BLaER1 treated with 17β-estradiol and CSF1 and Interleukin-3, amounts not matched to agents 10 nM and 100 nM (cell line): ENCODE results near the gene USP20.
A peak's percentile ranks its signal among the peaks of the same experiment; 100 is the strongest.

Experiments used
- H3K27ac ChIP-seq, 11 experiments: shearing (Covaris generic); formaldehyde crosslinking; 2 replicates each; pipeline ENCODE4 v1.8.1; 2022
- H3K27me3 ChIP-seq, 11 experiments: shearing (Covaris generic); formaldehyde crosslinking; 2 replicates each; pipeline ENCODE4 v1.8.1; 2022
- H3K36me3 ChIP-seq, 11 experiments: shearing (Covaris generic); formaldehyde crosslinking; 2 replicates each; pipeline ENCODE4 v1.8.1; 2022
- H3K4me1 ChIP-seq, 10 experiments: shearing (Covaris generic); formaldehyde crosslinking; 2 replicates each; pipeline ENCODE4 v1.8.1; 2022
- H3K4me2 ChIP-seq, 11 experiments: shearing (Covaris generic); formaldehyde crosslinking; 2 replicates each; pipeline ENCODE4 v1.8.1; 2022
- H3K4me3 ChIP-seq, 10 experiments: shearing (Covaris generic); formaldehyde crosslinking; 2 replicates each; pipeline ENCODE4 v1.8.1; 2022
- H3K9ac ChIP-seq, 11 experiments: shearing (Covaris generic); formaldehyde crosslinking; 2 replicates each; pipeline ENCODE4 v1.8.1; 2022
- H3K9me3 ChIP-seq, 11 experiments: shearing (Covaris generic); formaldehyde crosslinking; replicated peaks in 1 of 11; 2 replicates each; pipeline ENCODE4 v1.8.1; 2022
- H4K20me1 ChIP-seq, 11 experiments: shearing (Covaris generic); formaldehyde crosslinking; 2 replicates each; pipeline ENCODE4 v1.8.1; 2022
- Cebpa-rat ChIP-seq, 11 experiments: shearing (Covaris generic); IDR thresholded peaks; 2 replicates each; pipeline ENCODE4 v1.8.1; 2022

The USP20 gene

DNA sequence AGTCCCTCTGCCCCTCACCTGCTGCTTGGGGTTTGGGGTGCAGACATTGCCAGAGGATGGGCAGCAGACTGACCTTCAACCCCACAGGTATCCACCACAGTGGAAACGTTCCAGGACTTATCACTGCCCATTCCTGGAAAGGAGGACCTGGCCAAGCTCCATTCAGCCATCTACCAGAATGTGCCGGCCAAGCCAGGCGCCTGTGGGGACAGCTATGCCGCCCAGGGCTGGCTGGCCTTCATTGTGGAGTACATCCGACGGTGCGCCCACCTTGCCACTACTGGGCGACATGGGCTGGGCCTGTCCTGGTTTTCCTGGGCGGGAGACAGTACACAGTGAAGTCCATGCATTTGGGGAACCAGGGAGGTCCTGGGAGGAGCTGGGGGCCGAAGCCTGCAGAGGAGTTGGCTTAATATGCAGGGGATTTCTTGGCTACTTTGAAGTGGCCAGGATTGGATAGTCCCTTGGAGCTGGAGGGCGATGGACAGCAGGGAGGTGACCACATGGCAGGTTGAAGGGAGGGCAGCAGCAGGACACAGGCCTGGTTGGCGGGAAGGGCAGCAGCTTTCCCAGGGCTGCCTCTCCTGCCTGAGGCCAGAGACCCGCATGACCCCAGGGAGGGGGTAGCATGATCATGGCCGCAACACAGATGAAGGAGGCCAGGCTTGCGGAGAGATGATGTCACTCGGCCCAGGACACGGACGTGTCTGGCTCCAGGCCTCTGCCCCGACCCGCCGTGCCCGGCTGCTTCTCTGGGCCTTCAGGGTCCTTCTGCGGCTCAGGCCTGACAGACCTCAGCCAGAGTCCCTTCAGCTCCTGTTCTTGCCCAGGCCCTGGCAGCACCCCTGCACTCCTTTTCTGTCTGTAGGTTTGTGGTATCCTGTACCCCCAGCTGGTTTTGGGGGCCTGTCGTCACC, 34.6 kb downstream of the USP20 start:
- Histone ChIP-seq H3K36me3 (peaks cover 5 to 37% (median 22%) of the 10 kb centered on the region in 11 experiments; a peak in 18 of 22 replicates), H3K4me3 (no peak overlapping the region), H3K9ac (0 out of 22 replicates have a peak overlapping the region, but pooled peaks of 1 of the 11 experiments have one; percentile 18), H4K20me1 (peaks cover 0 to 3% (median 0%) of the 10 kb centered on the region in 11 experiments; a peak in 2 of 22 replicates), H3K4me2 (peak overlapping the region in 1 of 11 experiments; percentile 33; a peak in 1 of 22 replicates), H3K27ac (peak overlapping the region in 3 of 11 experiments; percentile 10 to 33 (median 26); a peak in 3 of 22 replicates), H3K27me3 (no peaks in the 10 kb centered on the region), H3K4me1 (peaks cover 14 to 46% (median 43%) of the 10 kb centered on the region in 10 experiments), H3K9me3 (no peaks in the 10 kb centered on the region)
- no peak for TF ChIP-seq Cebpa-rat (IDR thresholded peaks at IDR 0.05)

DNA sequence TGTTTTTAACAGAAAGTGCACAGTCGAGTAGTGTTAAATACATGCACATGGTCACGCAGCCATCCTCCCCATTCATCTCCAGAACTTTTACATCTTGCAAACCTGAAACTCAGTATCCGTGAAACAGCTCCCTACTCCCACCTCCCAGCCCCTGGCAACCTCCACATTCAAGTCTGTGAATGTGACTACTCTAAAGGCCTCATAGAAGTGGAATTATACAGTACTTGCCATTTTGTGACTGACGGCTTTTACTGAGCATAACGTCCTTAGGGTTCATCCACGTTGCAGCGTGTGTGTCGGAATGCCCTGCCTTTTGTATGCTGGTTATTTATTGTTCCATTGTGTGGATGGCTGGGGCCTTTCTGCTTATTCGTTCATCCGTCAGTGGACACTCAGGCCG, 35.8 kb downstream of the USP20 start:
- no peaks in the 10 kb centered on the region for H3K27me3 ChIP-seq
- no peak overlapping the region for H3K4me2 ChIP-seq
- H4K20me1 ChIP-seq: peaks cover 0 to 3% (median 0%) of the 10 kb centered on the region in 11 experiments; a peak in 2 of 22 replicates
- no peak overlapping the region for H3K4me3 ChIP-seq
- H3K9ac ChIP-seq: no peak overlapping the region
- H3K9me3 ChIP-seq: no peaks in the 10 kb centered on the region
- peaks cover 12 to 34% (median 31%) of the 10 kb centered on the region in 10 experiments for H3K4me1 ChIP-seq
- no peak overlapping the region for H3K27ac ChIP-seq
- TF ChIP-seq Cebpa-rat (IDR thresholded peaks at IDR 0.05): no peak
- peaks cover 16 to 40% (median 29%) of the 10 kb centered on the region in 11 experiments; a peak in 21 of 22 replicates for H3K36me3 ChIP-seq

DNA sequence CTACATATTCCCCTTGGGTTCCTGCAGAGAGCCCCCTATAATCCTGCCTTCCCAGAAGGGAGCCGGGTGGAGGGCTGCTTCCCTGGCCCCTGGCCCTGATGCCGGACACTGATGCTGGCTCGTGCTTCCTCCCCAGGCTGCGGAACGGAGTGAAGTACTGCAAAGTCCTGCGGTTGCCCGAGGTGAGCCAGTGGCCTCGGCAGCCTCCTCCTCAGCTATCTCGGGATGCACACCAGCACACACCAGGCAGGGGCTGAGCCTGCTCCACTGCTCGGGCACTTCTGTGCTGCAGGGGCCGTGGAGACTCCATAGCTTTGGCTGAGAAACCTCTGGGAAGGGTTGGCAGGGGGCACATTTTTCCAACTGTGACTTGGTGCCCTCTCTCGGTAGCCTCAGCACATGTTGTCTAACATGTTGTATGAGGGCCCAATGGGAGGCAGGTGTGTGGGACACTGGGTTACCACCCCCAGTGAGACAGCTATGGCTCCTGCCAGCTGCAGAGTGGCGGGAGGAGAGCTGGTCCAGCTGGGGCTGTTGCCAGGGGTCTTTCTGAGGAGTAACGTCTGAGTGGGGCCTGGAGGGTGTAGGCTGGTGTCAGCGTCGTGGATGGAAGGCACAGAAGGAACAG, 38.4 kb downstream of the USP20 start:
- no peaks in the 10 kb centered on the region for H3K27me3 ChIP-seq
- H3K4me2 ChIP-seq: no peak overlapping the region
- no peak for TF ChIP-seq Cebpa-rat (IDR thresholded peaks at IDR 0.05)
- no peak overlapping the region; a peak in 1 of 22 replicates for H3K27ac ChIP-seq
- H3K9me3 ChIP-seq: no peaks in the 10 kb centered on the region
- peaks cover 0 to 3% (median 0%) of the 10 kb centered on the region in 11 experiments; a peak in 2 of 22 replicates for H4K20me1 ChIP-seq
- peaks cover 0 to 12% (median 7%) of the 10 kb centered on the region in 10 experiments; a peak in 14 of 20 replicates for H3K4me1 ChIP-seq
- H3K9ac ChIP-seq: no peak overlapping the region
- H3K4me3 ChIP-seq: no peak overlapping the region
- H3K36me3 ChIP-seq: peaks cover 16 to 44% (median 35%) of the 10 kb centered on the region in 11 experiments; a peak in 21 of 22 replicates

DNA sequence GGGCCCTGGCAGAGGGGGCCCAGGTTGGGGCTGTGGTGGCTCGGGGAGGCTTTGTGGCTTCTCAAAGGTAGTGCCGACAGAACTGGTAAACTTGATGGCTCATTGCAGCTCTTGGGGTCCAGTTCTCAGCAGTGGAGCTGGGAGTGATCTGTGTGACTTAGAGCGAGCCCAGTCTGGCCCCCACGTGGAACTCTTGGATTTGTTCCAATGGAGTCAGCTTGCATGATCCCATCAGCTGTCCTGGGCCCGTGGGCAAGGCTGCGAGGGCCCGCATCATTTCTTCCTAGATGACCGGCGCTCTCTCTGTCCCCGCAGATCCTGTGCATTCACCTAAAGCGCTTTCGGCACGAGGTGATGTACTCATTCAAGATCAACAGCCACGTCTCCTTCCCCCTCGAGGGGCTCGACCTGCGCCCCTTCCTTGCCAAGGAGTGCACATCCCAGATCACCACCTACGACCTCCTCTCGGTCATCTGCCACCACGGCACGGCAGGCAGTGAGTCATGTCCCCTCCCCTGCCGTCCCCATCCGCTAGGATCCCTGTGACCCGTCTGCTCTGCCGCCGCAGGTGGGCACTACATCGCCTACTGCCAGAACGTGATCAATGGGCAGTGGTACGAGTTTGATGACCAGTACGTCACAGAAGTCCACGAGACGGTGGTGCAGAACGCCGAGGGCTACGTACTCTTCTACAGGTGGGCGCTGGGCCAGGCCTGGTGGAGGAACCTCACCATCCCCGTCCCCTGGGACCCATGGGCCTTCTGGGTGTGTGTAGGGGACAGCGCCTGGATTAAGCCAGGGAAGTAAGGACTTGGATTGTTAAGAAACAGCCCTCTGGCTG, 39.2 kb downstream of the USP20 start:
- TF ChIP-seq Cebpa-rat (IDR thresholded peaks at IDR 0.05): no peak
- Histone ChIP-seq H4K20me1 (peaks cover 0 to 3% (median 0%) of the 10 kb centered on the region in 11 experiments; a peak in 2 of 22 replicates), H3K36me3 (peaks cover 16 to 45% (median 33%) of the 10 kb centered on the region in 11 experiments; a peak in 21 of 22 replicates), H3K9ac (no peak overlapping the region; a peak in 1 of 22 replicates), H3K27me3 (no peaks in the 10 kb centered on the region), H3K4me1 (peaks cover 0 to 4% (median 0%) of the 10 kb centered on the region in 10 experiments; a peak in 1 of 20 replicates), H3K4me3 (no peak overlapping the region), H3K27ac (no peak overlapping the region; a peak in 1 of 22 replicates), H3K4me2 (no peak overlapping the region), H3K9me3 (no peaks in the 10 kb centered on the region)

DNA sequence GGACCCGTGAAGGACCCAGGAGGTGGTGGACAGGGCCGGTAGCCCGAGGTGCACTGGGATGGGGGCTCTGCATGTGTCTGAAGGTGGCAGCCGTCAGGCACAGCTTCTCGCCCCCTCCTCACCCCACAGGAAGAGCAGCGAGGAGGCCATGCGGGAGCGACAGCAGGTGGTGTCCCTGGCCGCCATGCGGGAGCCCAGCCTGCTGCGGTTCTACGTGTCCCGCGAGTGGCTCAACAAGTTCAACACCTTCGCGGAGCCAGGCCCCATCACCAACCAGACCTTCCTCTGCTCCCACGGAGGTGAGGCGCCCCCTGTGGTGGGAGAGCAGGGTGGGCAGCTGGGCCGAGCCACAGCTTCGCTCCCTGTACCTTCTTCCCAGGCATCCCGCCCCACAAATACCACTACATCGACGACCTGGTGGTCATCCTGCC, 39.9 kb downstream of the USP20 start:
- TF ChIP-seq Cebpa-rat (IDR thresholded peaks at IDR 0.05): no peak
- peaks cover 21 to 51% (median 33%) of the 10 kb centered on the region in 11 experiments; a peak in 21 of 22 replicates for H3K36me3 ChIP-seq
- no peak overlapping the region for H3K27ac ChIP-seq
- no peak overlapping the region for H3K4me2 ChIP-seq
- H3K4me3 ChIP-seq: no peak overlapping the region
- H3K27me3 ChIP-seq: no peaks in the 10 kb centered on the region
- H3K9me3 ChIP-seq: no peaks in the 10 kb centered on the region
- peaks cover 0 to 3% (median 0%) of the 10 kb centered on the region in 11 experiments; a peak in 2 of 22 replicates for H4K20me1 ChIP-seq
- 0 out of 20 replicates have a peak, but pooled peaks cover 0 to 4% (median 0%) of the 10 kb centered on the region in 10 experiments for H3K4me1 ChIP-seq
- H3K9ac ChIP-seq: peak overlapping the region in 1 of 11 experiments; percentile 17; a peak in 1 of 22 replicates

DNA sequence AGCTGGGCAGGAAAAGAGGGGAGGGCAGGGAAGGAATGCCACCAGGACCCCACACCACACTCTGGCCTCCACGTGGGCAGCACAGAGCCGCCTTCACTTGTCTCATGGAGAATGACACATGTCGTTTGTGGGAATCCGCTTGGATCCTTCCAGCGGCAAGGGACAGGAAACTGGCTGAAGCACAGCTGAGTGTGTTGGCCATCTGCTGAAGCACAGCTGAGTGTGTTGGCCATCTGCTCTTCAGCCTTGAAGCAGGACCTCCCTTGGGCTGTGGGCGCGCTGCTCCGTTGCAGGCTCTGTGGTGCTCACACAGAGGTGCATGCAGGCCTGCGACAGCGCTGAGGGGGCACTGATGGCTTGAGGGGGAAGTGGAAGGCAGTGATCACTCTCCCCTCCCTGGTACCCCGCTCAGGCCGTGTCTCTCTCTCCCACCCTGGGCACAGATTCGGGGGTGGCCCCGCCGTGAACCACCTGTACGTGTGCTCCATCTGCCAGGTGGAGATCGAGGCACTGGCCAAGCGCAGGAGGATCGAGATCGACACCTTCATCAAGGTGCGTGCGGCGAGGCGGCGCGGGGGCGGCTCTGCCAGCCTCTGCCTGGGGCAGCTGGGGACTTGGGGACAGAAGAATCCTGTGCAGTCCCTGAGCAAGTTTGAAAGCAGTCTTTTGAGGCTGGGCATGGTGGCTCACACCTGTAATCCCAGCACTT, 40.6 kb downstream of the USP20 start:
- TF ChIP-seq Cebpa-rat (IDR thresholded peaks at IDR 0.05): no peak
- no peaks in the 10 kb centered on the region for H3K9me3 ChIP-seq
- no peaks in the 10 kb centered on the region; a peak in 1 of 22 replicates for H4K20me1 ChIP-seq
- peaks cover 27 to 58% (median 33%) of the 10 kb centered on the region in 11 experiments; a peak in 21 of 22 replicates for H3K36me3 ChIP-seq
- H3K27me3 ChIP-seq: no peaks in the 10 kb centered on the region
- no peak overlapping the region for H3K27ac ChIP-seq
- H3K4me2 ChIP-seq: no peak overlapping the region
- 0 out of 22 replicates have a peak overlapping the region, but pooled peaks of 1 of the 11 experiments have one; percentile 17 for H3K9ac ChIP-seq
- 0 out of 20 replicates have a peak, but pooled peaks cover 0 to 4% (median 0%) of the 10 kb centered on the region in 10 experiments for H3K4me1 ChIP-seq
- no peak overlapping the region for H3K4me3 ChIP-seq

DNA sequence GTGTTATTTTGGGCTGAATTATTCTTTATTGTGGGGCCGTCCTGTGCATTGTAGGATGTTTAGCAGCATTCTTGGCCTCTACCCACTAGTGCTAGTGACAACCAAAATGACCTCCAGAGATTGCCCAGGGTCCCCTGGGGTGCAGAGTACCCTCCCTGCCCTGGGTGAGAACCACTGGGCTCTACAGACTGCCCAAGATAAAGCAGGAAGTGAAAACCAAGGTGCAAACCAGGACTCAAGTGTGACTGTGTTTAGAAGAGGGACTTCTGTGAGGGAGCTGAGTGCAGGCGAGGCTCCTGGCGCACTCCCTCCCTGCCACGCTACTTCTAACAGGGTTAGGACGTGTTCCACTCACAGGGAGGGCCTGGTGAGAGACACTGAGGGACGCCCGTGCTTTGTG, 41.6 kb downstream of the USP20 start:
- Histone ChIP-seq H4K20me1 (no peaks in the 10 kb centered on the region; a peak in 1 of 22 replicates), H3K27me3 (no peaks in the 10 kb centered on the region), H3K9me3 (no peaks in the 10 kb centered on the region), H3K36me3 (peaks cover 29 to 67% (median 41%) of the 10 kb centered on the region in 11 experiments; a peak in 21 of 22 replicates), H3K4me2 (no peak overlapping the region), H3K4me3 (no peak overlapping the region), H3K9ac (no peak overlapping the region), H3K4me1 (0 out of 20 replicates have a peak, but pooled peaks cover 0 to 4% (median 0%) of the 10 kb centered on the region in 10 experiments), H3K27ac (no peak overlapping the region)
- no peak for TF ChIP-seq Cebpa-rat (IDR thresholded peaks at IDR 0.05)
